Measurements from ENCODE around the gene TULP3. TPM values are rescaled to one million over a fixed set of nuclear protein-coding genes. Genes with fewer than 3 reads are reported as not detected.

The TULP3 gene
- total and polyA plus RNA-seq, 2 donors (not counting 1 experiment from before 2014, with no cell fraction given): 39.3 to 47.0 TPM

DNA sequence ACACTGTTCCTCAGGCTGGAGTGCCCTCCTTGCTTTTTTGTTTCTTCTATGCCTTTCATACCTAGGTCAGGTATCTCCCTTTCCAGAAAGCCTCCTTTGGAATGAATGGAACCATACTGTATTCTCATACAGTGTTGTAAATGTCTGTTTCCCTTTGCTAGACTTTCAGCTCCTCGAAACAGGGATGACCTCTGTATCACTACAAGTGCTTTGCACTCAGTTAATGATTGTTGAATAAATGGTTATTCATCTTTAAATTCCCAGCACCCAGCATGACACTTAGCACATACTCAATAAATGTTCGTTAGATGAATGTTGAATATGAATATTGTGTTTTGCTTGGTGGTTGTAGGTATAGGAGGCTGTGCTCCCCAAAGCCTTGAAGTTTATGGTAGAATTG lies 5.9 kb upstream of the TULP3 start:
- Histone ChIP-seq H4K20me1 (ENCODE audit: control insufficient read depth, extremely low read depth, insufficient read depth, low read length) (no peaks in the 10 kb centered on the region), H3K4me1 (ENCODE audit: control insufficient read depth, extremely low read depth, insufficient read depth, low read length) (no peaks in the 10 kb centered on the region), H3K4me2 (ENCODE audit: extremely low read depth, insufficient read depth, low read length) (no peak overlapping the region), H3K27ac (ENCODE audit: insufficient read depth, low read length) (no peak overlapping the region), H3K79me2 (ENCODE audit: control insufficient read depth, insufficient read depth, low read length) (peaks cover 13% of the 10 kb centered on the region), H3K36me3 (ENCODE audit: control insufficient read depth, insufficient read depth, low read length) (no peaks in the 10 kb centered on the region), H3K9ac (ENCODE audit: insufficient read depth, low read length) (no peak overlapping the region), H3K9me3 (ENCODE audit: control insufficient read depth, insufficient read depth, low read depth, low read length) (no peaks in the 10 kb centered on the region), H3K4me3 (replicated peaks in 1 of 4; ENCODE audit: control extremely low read depth in 1 of 4, insufficient read depth in 1 of 4, low read depth in 3 of 4, low read length in 4 of 4) (no peak overlapping the region), H2AFZ (ENCODE audit: low read length) (no peak overlapping the region), H3K27me3 (ENCODE audit: control insufficient read depth, insufficient read depth, low read length) (no peaks in the 10 kb centered on the region)
- no peak for DNase-seq (ENCODE audit: low read depth in 2 of 2)
- TF ChIP-seq EZH2 (IDR thresholded peaks at IDR 0.05; ENCODE audit: low read length, missing control alignments): no peak
- TF ChIP-seq, protein P1, sequence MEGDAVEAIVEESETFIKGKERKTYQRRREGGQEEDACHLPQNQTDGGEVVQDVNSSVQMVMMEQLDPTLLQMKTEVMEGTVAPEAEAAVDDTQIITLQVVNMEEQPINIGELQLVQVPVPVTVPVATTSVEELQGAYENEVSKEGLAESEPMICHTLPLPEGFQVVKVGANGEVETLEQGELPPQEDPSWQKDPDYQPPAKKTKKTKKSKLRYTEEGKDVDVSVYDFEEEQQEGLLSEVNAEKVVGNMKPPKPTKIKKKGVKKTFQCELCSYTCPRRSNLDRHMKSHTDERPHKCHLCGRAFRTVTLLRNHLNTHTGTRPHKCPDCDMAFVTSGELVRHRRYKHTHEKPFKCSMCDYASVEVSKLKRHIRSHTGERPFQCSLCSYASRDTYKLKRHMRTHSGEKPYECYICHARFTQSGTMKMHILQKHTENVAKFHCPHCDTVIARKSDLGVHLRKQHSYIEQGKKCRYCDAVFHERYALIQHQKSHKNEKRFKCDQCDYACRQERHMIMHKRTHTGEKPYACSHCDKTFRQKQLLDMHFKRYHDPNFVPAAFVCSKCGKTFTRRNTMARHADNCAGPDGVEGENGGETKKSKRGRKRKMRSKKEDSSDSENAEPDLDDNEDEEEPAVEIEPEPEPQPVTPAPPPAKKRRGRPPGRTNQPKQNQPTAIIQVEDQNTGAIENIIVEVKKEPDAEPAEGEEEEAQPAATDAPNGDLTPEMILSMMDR (conservative IDR thresholded peaks at IDR 0.05 in 1 of 2, IDR thresholded peaks at IDR 0.05 in 1 of 2; ENCODE audit: low read depth in 1 of 2, low read length in 2 of 2): no peak

DNA sequence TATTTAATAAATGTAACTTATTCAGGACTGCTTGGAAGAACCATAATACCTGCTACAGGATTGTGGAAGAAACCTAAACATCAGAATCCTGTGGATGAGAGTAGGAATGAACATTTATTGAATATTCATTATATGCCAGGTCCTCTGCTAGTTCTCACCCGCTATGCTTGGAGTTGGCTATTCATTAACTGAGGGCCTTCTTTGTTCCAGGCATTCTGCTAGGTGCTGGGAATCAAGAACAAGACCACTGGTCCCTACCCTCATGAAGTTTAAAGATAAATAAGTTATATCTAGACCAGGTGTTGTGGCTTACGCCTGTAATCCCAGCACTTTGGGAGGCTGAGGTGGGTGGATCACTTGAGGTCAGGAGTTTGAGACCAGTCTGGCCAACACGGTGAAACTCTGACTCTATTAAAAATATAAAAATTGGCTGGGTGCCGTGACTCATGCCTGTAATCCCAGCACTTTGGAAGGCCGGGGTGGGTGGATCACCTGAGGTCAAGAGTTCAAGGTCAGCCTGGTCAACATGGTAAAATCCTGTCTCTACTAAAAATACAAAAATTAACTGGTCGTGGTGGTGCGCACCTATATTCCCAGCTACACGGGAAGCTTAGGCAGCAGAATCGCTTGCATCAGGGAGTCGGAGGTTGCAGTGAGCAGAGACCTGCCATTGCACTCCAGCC lies 3.8 kb upstream of the TULP3 start:
- H3K36me3 ChIP-seq (ENCODE audit: control insufficient read depth, insufficient read depth, low read length): no peaks in the 10 kb centered on the region
- H3K27ac ChIP-seq (ENCODE audit: insufficient read depth, low read length): no peak overlapping the region
- H3K27me3 ChIP-seq (ENCODE audit: control insufficient read depth, insufficient read depth, low read length): no peaks in the 10 kb centered on the region
- TF ChIP-seq EZH2 (IDR thresholded peaks at IDR 0.05; ENCODE audit: low read length, missing control alignments): no peak
- TF ChIP-seq, protein P1 (conservative IDR thresholded peaks at IDR 0.05 in 1 of 2, IDR thresholded peaks at IDR 0.05 in 1 of 2; ENCODE audit: low read depth in 1 of 2, low read length in 2 of 2): no peak
- no peak overlapping the region for H3K4me3 ChIP-seq (replicated peaks in 1 of 4; ENCODE audit: control extremely low read depth in 1 of 4, insufficient read depth in 1 of 4, low read depth in 3 of 4, low read length in 4 of 4)
- no peaks in the 10 kb centered on the region for H4K20me1 ChIP-seq (ENCODE audit: control insufficient read depth, extremely low read depth, insufficient read depth, low read length)
- H3K4me1 ChIP-seq (ENCODE audit: control insufficient read depth, extremely low read depth, insufficient read depth, low read length): peaks cover 3% of the 10 kb centered on the region
- DNase-seq (ENCODE audit: low read depth in 2 of 2): no peak
- no peaks in the 10 kb centered on the region for H3K9me3 ChIP-seq (ENCODE audit: control insufficient read depth, insufficient read depth, low read depth, low read length)
- H2AFZ ChIP-seq (ENCODE audit: low read length): no peak overlapping the region
- H3K79me2 ChIP-seq (ENCODE audit: control insufficient read depth, insufficient read depth, low read length): peaks cover 10% of the 10 kb centered on the region
- no peak overlapping the region for H3K4me2 ChIP-seq (ENCODE audit: extremely low read depth, insufficient read depth, low read length)
- H3K9ac ChIP-seq (ENCODE audit: insufficient read depth, low read length): no peak overlapping the region

DNA sequence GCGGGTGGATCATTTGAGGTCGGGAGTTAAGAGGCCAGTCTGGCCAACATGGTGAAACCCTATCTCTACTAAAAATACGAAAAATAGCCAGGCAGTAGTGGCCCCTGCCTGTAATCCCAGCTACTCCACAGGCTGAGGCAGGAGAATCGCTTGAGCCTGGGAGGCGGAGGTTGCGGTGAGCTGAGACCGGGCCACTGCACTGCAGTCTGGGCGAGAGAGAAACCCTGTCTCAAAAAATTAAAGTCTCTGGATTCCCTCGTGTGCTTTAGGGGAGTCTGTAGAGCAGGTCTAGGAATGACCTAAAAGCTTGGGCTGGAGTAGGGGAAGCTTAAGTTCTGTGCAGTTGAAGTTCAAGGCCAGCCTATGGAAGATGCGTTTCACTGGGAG lies 697 bp upstream of the TULP3 start:
- Histone ChIP-seq H4K20me1 (ENCODE audit: control insufficient read depth, extremely low read depth, insufficient read depth, low read length) (no peaks in the 10 kb centered on the region), H3K4me3 (replicated peaks in 1 of 4; ENCODE audit: control extremely low read depth in 1 of 4, insufficient read depth in 1 of 4, low read depth in 3 of 4, low read length in 4 of 4) (peak overlapping the region; percentile 35 to 92 (median 38)), H3K4me1 (ENCODE audit: control insufficient read depth, extremely low read depth, insufficient read depth, low read length) (peaks cover 5% of the 10 kb centered on the region), H3K9ac (ENCODE audit: insufficient read depth, low read length) (peak overlapping the region; percentile 81), H3K4me2 (ENCODE audit: extremely low read depth, insufficient read depth, low read length) (peak overlapping the region; percentile 91), H2AFZ (ENCODE audit: low read length) (peak overlapping the region; percentile 88), H3K36me3 (ENCODE audit: control insufficient read depth, insufficient read depth, low read length) (no peaks in the 10 kb centered on the region), H3K27me3 (ENCODE audit: control insufficient read depth, insufficient read depth, low read length) (no peaks in the 10 kb centered on the region), H3K9me3 (ENCODE audit: control insufficient read depth, insufficient read depth, low read depth, low read length) (no peaks in the 10 kb centered on the region), H3K79me2 (ENCODE audit: control insufficient read depth, insufficient read depth, low read length) (peaks cover 25% of the 10 kb centered on the region), H3K27ac (ENCODE audit: insufficient read depth, low read length) (peak overlapping the region; percentile 89)
- DNase-seq (ENCODE audit: low read depth in 2 of 2): no peak
- TF ChIP-seq EZH2 (IDR thresholded peaks at IDR 0.05; ENCODE audit: low read length, missing control alignments): no peak
- TF ChIP-seq, protein P1 (conservative IDR thresholded peaks at IDR 0.05 in 1 of 2, IDR thresholded peaks at IDR 0.05 in 1 of 2; ENCODE audit: low read depth in 1 of 2, low read length in 2 of 2): no peak
